Naive B cell (primary cell): ENCODE results near the gene ACSM6. TPM values are rescaled to one million over a fixed set of nuclear protein-coding genes. Genes with fewer than 3 reads are reported as not detected.
"Not testable (repeated sequence)": the region's sequence is repeated elsewhere in the genome, so short reads cannot be mapped to it uniquely, and the experiment has no call there.

Source experiments
- ATAC-seq, 2 donors: fragments of 150-1000 bp; cut with Tn5 transposase; 2 replicates each; pipeline ENCODE4 v1.10.0; 2021; ENCODE audit warnings: low read depth in 2 of 2, mild to moderate bottlenecking in 2 of 2, moderate library complexity in 2 of 2
- DNase-seq: peaks from one replicate; pipeline ENCODE4 v3.0.0; 2022
- H3K27ac Mint-ChIP-seq, 6 donors: one replicate each; pipeline ENCODE4 v1.8.0; 2020 to 2022; ENCODE audit warnings: mild to moderate bottlenecking in 6 of 6, mixed read lengths in 6 of 6, moderate library complexity in 5 of 6, inconsistent platforms in 2 of 6
- H3K27me3 Mint-ChIP-seq, 3 donors: one replicate each; pipeline ENCODE4 v1.8.0; 2021 to 2022; ENCODE audit warnings: mixed read lengths in 3 of 3, mild to moderate bottlenecking in 1 of 3
- H3K36me3 Mint-ChIP-seq, 2 donors: one replicate each; pipeline ENCODE4 v1.8.0; 2020 to 2022; ENCODE audit warnings: mixed read lengths in 2 of 2, inconsistent platforms in 1 of 2, mild to moderate bottlenecking in 1 of 2
- H3K4me1 Mint-ChIP-seq, 3 donors: one replicate each; pipeline ENCODE4 v1.8.0; 2020 to 2022; ENCODE audit warnings: mixed read lengths in 3 of 3, inconsistent platforms in 1 of 3, mild to moderate bottlenecking in 1 of 3, moderate library complexity in 1 of 3
- H3K4me3 Mint-ChIP-seq, 8 donors: one replicate each; pipeline ENCODE4 v1.8.0; 2020 to 2022; ENCODE audit warnings: mild to moderate bottlenecking in 8 of 8, mixed read lengths in 8 of 8, moderate library complexity in 8 of 8, inconsistent platforms in 2 of 8
- H3K9me3 Mint-ChIP-seq, 7 donors: one replicate each; pipeline ENCODE4 v1.8.0; 2020 to 2022; ENCODE audit warnings: mixed read lengths in 7 of 7, mild to moderate bottlenecking in 5 of 7, inconsistent platforms in 2 of 7, moderate library complexity in 1 of 7
- polyA plus RNA-seq, 6 donors: library from polyadenylated mRNA; unstranded; fragments of 300-500 nt; fragmentation: Illumina TruSeq; gene quantifications; one replicate each; pipeline ENCODE4 v1.2.3, GENCODE V29; 2021; ENCODE audit warnings: low read depth in 6 of 6

The ACSM6 gene
- polyA plus RNA-seq, 6 donors from 2014 or later: not detected

DNA sequence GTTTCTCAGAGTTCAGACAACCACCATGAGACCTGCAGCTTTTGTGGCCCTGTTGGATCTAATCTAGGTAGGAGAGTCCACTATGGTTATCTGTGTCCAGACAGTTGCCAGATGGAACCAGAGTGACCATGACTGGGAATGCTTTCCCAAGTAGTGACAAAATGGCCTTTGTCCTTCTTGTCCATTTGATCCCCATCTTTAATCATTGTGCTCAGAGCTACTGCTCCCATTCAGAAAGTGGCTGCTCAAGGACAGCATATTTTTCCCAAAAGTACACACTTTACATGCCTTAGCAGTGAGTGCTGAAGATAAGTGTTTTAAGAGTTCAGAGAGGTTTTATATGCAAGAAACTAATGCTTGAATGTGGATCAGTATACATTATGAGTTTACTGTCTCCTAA lies 5.4 kb upstream of the ACSM6 start:
- DNase-seq: no peak
- Mint-ChIP-seq H3K36me3 (no peaks in the 10 kb centered on the region), H3K4me1 (peaks cover 8 to 10% (median 9%) of the 10 kb centered on the region in 3 donors), H3K4me3 (no peak overlapping the region), H3K27me3 (no peaks in the 10 kb centered on the region), H3K27ac (peak overlapping the region in 1 of 6 donors; percentile 16), H3K9me3 (peaks cover 0 to 3% (median 0%) of the 10 kb centered on the region in 7 donors)
- ATAC-seq: no peak

DNA sequence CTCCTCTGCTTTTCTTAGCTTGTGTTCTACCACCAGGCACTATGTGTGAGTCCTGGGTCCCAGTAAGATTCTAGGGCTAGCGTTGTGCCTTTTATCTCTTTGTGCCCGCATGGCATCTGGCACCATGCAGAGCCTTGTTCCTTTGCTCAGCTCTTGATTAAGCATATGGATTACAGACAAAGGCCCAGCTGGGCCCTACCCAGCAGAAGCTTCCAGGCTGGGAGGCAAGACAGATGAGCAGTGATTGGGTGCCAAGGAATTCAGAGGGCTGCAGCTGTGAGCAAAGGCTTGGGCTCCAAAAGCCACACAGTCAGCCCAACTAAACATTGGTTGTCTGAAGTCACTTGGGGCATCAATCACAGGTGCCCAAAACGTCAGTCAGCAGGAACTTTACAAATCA lies 2.0 kb downstream of the ACSM6 start:
- Mint-ChIP-seq H3K4me1 (no peaks in the 10 kb centered on the region), H3K9me3 (peaks cover 0 to 6% (median 0%) of the 10 kb centered on the region in 7 donors), H3K36me3 (peaks cover 0 to 4% of the 10 kb centered on the region in 2 donors), H3K27me3 (no peaks in the 10 kb centered on the region), H3K4me3 (no peak overlapping the region), H3K27ac (no peak overlapping the region)
- DNase-seq: no peak
- no peak for ATAC-seq

DNA sequence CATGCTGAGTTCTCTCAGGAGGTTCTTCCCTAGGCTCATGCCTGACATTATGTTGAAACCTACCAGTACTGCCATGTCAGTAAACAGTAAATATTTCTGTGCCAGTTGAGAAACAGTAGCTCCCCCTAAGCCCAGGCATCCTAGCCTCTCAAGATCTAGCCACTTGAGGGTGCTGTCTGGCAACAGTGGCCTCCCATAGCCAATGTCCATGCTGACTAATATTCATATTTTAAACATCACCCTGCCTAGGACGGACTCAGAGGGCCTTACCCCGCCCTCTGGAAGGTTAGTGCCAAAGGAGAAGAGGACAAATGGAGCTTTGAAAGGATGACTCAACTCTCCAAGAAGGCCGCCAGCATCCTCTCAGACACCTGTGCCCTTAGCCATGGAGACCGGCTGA lies 7.7 kb downstream of the ACSM6 start:
- ATAC-seq (no peak), DNase-seq (no peak)
- Mint-ChIP-seq H3K4me3 (no peak overlapping the region), H3K27ac (no peak overlapping the region), H3K27me3 (no peaks in the 10 kb centered on the region), H3K4me1 (no peaks in the 10 kb centered on the region), H3K36me3 (peaks cover 0 to 11% of the 10 kb centered on the region in 2 donors), H3K9me3 (peaks cover 0 to 6% (median 0%) of the 10 kb centered on the region in 7 donors)

DNA sequence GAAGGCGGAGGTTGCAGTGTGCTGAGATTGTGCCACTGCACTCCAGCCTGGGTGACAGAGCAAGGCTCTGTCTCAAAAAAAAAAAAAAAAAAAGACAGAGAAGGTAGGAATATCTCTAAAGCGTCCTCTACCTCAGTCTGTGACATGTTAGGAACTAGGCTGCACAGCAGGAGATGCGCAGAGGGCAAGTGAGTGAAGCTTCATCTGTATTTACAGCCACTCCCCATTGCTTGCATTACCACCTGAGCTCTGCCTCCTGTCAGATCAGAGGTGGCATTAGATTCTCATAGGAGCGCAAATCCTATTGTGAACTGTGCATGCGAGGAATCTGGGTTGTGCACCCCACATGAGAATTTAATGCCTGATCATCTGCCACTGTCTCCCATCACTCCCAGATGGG lies 8.8 kb downstream of the ACSM6 start:
- H3K27me3 Mint-ChIP-seq, ATAC-seq, H3K4me3 Mint-ChIP-seq, H3K4me1 Mint-ChIP-seq, H3K27ac Mint-ChIP-seq, H3K9me3 Mint-ChIP-seq, DNase-seq: not testable (repeated sequence)
- H3K36me3 Mint-ChIP-seq: peaks cover 0 to 11% of the 10 kb centered on the region in 2 donors

DNA sequence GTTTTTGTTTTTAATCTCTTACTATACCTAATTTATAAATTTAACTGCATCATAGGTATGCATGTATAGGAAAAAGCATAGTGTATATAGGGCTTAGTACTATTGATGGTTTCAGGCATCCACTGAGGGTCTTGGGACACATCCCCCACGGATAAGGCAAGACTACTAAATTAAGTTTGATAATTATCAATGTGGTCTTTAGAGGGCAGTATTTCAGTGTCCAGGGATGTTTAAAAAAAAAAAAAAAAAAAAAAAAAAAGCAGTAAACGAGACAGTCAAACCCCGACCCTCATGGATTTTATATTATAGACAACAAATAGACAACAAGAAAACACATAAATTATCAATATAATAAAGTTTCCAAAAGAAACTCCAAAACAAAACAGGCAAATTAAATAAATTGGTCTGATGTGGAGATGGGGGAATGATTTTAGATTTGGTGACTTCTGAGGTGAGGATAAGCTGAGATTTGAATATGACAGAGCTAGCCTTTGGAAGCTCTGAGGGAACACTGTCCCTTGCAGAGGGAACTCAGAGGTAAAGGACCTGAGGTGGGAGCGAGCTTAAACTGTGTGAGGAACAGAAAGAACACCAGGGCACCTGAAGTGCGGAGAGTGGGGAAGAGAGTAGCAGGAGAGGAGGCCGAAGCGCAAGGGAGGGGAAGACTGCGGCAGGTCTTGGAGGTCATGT lies 14.8 kb downstream of the ACSM6 start:
- DNase-seq (no peak), ATAC-seq (no peak)
- no peak overlapping the region for H3K4me3 Mint-ChIP-seq
- no peaks in the 10 kb centered on the region for H3K4me1 Mint-ChIP-seq
- peak overlapping the region in 1 of 6 donors; percentile 9 for H3K27ac Mint-ChIP-seq
- H3K27me3 Mint-ChIP-seq: no peaks in the 10 kb centered on the region
- H3K36me3 Mint-ChIP-seq: peaks cover 0 to 7% of the 10 kb centered on the region in 2 donors
- no peaks in the 10 kb centered on the region for H3K9me3 Mint-ChIP-seq

DNA sequence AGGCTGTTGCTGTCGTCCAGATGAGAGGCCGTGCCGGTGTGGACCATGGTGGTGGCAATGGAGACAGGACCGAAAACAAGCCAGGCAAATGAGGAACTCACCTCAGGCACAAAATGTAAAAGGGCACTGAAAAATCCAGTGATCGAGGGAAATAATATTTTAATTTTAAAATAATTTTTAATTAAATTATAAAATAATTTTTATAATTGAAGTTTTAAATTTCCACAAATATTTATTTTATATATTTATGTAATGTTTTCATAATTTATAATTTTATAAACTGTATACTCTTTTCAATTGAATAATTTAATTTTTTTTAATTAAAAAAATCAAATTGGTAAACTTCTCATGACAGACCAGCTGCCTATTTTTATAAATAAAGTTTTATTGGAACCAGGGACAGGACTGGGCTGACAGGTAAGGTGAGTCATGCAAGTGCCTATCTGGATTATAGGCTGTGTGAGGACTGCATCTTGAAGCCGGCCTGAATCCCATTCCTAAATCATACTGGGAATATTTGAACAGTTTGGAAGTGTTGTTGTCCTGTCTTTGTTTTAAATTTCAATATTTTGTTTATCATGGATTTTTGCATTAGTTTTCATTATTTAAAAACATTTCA lies 15.6 kb downstream of the ACSM6 start:
- Mint-ChIP-seq H3K4me3 (no peak overlapping the region), H3K36me3 (peaks cover 0 to 5% of the 10 kb centered on the region in 2 donors), H3K27me3 (no peaks in the 10 kb centered on the region), H3K4me1 (no peaks in the 10 kb centered on the region), H3K9me3 (no peaks in the 10 kb centered on the region), H3K27ac (no peak overlapping the region)
- no peak for ATAC-seq
- no peak for DNase-seq

DNA sequence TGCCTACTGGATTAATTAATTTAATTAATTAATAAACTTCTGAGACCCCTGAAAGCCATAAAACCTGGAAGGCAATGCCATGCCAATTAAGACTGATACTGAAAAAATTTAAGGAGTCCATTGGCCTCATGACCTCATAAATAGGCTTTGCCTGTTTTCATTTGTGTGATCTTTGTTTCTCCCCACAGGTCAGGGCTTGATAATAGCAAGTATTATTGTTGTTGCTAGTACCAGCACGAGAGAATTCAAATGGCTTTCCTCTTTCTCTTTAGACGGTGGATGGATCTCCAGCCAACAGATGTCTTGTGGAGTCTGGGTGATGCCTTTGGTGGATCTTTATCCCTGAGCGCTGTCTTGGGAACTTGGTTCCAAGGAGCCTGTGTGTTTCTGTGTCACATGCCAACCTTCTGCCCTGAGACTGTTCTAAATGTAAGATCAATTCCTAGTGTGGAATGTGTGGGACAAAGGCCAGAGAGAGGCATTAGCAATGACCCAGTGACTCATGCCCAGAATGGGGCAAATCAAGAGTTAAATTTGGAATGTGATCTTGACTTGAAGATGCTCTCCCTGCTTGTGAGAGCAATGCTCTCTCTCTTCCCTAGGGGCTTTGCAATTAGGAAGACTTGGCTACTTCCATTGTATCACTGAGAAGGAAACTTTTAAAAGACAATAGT lies 17.7 kb downstream of the ACSM6 start:
- Mint-ChIP-seq H3K27me3 (no peaks in the 10 kb centered on the region), H3K36me3 (peaks cover 18 to 20% of the 10 kb centered on the region in 2 donors), H3K4me1 (no peaks in the 10 kb centered on the region), H3K9me3 (peaks cover 0 to 7% (median 0%) of the 10 kb centered on the region in 7 donors), H3K27ac (no peak overlapping the region), H3K4me3 (no peak overlapping the region)
- ATAC-seq (no peak), DNase-seq (no peak)

DNA sequence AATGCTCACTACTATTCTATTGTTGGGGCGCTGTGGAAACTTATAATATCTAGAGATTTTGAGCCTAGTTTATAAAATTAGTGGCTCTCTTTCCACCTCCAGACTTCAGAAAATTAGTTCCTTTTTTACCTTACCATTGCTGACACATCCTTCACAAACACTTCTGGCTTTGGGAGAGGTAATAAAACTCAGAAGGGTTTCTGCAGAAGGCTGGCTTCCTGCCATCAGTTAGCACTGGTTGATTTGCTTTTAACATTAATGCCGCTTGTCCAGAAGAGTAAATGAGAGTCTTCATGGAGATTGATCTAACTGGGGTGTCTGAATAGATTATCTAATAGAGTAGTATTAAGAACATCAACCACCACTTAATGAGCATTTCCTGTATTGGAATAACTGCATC lies 20.3 kb downstream of the ACSM6 start:
- Mint-ChIP-seq H3K9me3 (peaks cover 0 to 7% (median 0%) of the 10 kb centered on the region in 7 donors), H3K36me3 (peaks cover 23 to 24% of the 10 kb centered on the region in 2 donors), H3K4me3 (no peak overlapping the region), H3K27ac (no peak overlapping the region), H3K4me1 (no peaks in the 10 kb centered on the region), H3K27me3 (no peaks in the 10 kb centered on the region)
- ATAC-seq (no peak), DNase-seq (no peak)

DNA sequence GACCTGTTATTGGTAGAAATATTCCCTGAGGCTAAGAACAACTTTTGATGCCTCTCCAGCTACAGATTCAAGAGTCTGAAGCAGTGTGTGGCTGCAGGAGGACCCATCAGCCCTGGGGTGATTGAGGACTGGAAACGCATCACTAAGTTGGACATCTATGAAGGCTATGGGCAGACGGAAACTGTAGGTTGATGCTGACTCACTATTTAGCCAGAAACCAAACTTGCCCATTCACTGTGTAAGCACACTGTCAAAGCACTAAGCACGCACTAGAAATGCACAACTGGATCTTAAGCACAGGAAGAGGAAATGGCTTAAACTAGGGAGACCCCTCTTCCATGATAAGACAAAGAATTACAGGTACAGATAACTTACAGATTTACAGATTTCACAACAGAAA lies 20.8 kb downstream of the ACSM6 start:
- H3K27ac Mint-ChIP-seq: no peak overlapping the region
- no peaks in the 10 kb centered on the region for H3K27me3 Mint-ChIP-seq
- peaks cover 0 to 7% (median 0%) of the 10 kb centered on the region in 7 donors for H3K9me3 Mint-ChIP-seq
- no peak overlapping the region for H3K4me3 Mint-ChIP-seq
- ATAC-seq (no peak), DNase-seq (no peak)
- H3K4me1 Mint-ChIP-seq: no peaks in the 10 kb centered on the region
- H3K36me3 Mint-ChIP-seq: peaks cover 23 to 28% of the 10 kb centered on the region in 2 donors

DNA sequence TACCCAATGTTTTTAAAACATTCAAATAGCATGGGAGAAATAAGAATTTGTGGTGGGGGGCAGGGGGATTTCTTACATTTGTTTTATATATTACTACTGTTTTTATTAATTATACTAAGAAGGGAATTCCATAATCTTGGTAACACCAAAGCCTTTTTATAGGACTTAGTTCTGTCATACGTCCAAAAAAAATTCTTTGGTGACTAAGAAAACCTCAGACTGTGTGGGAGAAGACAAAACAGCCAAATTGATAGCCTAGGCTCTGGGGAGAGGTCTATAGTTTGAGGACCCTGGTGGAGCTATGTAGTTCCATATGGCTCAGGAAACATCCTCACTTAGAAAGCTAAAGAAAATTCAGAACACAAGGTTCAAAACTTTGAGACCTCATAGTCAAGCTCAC lies 23.4 kb downstream of the ACSM6 start:
- H3K36me3 Mint-ChIP-seq: peaks cover 23 to 30% of the 10 kb centered on the region in 2 donors
- H3K27ac Mint-ChIP-seq: no peak overlapping the region
- DNase-seq (no peak), ATAC-seq (no peak)
- H3K4me1 Mint-ChIP-seq: no peaks in the 10 kb centered on the region
- H3K4me3 Mint-ChIP-seq: no peak overlapping the region
- peaks cover 0 to 7% (median 0%) of the 10 kb centered on the region in 7 donors for H3K9me3 Mint-ChIP-seq
- H3K27me3 Mint-ChIP-seq: no peaks in the 10 kb centered on the region

DNA sequence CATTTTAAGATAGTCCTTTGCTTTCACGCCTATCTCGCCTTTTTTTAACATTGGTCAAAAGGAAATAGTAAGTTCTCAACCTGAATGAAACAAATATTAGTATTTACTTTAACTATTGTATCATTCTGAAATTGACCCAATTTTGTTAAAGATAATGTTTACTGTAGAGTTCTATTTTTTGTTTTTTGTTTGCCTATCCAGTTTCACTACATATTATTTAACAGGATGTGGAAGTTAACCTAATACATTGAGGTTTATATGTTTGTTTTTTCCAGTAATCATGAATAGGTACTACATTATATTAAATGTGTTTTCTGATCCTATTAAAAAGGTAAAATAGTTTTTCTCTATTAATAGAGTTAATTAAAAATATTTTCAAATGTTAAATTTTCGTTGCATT lies 26.5 kb downstream of the ACSM6 start:
- DNase-seq (no peak), ATAC-seq (no peak)
- Mint-ChIP-seq H3K27ac (no peak overlapping the region), H3K9me3 (peaks cover 0 to 7% (median 0%) of the 10 kb centered on the region in 7 donors), H3K4me1 (no peaks in the 10 kb centered on the region), H3K4me3 (no peak overlapping the region), H3K36me3 (peaks cover 15 to 23% of the 10 kb centered on the region in 2 donors), H3K27me3 (no peaks in the 10 kb centered on the region)

DNA sequence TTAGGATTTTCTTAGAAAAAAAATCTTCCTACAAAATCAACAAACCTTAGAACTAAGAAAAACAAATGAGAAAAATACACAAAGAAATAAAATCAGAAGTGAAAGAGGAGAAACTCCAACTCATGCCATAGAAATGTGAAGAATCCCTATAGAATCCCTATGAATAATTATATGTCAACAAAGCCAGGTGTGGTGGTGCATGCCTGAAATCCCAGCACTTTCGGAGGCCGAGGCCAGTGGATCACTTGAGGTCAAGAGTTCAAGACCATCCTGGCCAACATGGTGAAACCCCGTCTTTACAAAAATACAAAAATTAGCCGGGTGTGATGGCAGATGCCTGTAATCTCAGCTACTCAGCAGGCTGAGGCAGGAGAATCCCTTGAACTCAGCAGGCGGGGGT lies 27.1 kb downstream of the ACSM6 start:
- ATAC-seq (no peak), DNase-seq (no peak)
- no peak overlapping the region for H3K4me3 Mint-ChIP-seq
- H3K27ac Mint-ChIP-seq: no peak overlapping the region
- peaks cover 9 to 18% of the 10 kb centered on the region in 2 donors for H3K36me3 Mint-ChIP-seq
- no peaks in the 10 kb centered on the region for H3K4me1 Mint-ChIP-seq
- no peaks in the 10 kb centered on the region for H3K27me3 Mint-ChIP-seq
- H3K9me3 Mint-ChIP-seq: peaks cover 0 to 5% (median 0%) of the 10 kb centered on the region in 7 donors

DNA sequence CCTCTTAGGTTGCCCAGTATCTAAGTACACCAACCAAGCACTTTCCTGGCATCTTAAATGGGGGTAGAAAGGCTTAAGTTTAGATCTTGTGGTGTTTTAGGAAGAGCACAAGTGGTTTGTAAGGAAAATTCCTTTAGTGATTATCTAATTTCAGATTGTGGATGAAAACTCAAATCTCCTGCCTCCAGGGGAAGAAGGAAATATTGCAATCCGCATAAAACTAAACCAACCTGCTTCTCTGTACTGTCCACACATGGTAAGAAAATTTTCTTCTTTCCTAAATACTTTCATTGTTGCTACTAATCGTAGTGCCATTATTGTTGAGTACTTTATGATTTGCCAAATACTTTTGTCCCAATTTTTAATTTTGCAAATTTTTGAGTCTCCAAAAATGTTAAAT lies 31.1 kb downstream of the ACSM6 start:
- ATAC-seq (no peak), DNase-seq (no peak)
- H3K27ac Mint-ChIP-seq: peak overlapping the region in 1 of 6 donors; percentile 75
- H3K36me3 Mint-ChIP-seq: no peaks in the 10 kb centered on the region
- no peak overlapping the region for H3K4me3 Mint-ChIP-seq
- H3K27me3 Mint-ChIP-seq: no peaks in the 10 kb centered on the region
- H3K9me3 Mint-ChIP-seq: no peaks in the 10 kb centered on the region
- peaks cover 0 to 5% (median under 1%) of the 10 kb centered on the region in 3 donors for H3K4me1 Mint-ChIP-seq
